ENCODE measurements around the gene PSMA1.

PSMA1 gene

DNA sequence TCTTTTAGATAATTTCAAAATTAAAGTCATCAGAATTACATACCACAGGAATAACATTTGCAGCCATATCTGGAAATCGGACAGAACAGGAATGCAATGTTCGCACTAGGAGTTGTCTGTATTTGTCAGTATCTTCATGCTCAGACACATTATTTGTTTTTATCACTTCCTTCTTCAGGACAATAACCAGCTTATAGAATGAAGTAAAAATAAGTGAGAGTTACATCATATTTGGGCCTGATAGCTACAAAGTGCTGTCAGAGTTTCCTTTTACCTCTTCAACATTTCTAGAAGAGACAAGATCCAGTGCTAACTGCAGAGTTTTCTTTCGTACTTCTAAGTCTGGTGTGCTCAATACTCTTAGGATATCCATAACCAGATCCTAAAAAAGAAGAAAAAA, 39.5 kb downstream of the PSMA1 start:
- no peak overlapping the region for H3K27ac Mint-ChIP-seq

DNA sequence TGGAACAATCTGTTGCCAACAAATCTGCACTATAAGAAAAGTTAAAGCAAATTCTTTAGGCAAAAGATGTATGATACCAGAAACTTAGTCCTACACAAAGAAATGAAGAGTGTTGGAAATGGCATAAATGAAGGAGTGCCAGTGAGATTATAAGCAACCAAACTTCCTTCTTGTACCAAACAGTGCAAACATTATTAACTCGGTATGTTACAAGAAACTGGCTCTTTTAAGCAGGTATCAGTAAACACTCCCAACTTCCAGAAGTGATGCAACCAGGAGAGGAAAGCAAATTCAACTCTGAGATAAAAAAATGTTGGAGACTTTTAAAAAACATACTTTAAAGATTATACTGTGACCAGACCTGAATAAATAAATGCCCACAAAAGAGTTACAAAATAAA, 49.1 kb downstream of the PSMA1 start:
- TF ChIP-seq, protein P1, sequence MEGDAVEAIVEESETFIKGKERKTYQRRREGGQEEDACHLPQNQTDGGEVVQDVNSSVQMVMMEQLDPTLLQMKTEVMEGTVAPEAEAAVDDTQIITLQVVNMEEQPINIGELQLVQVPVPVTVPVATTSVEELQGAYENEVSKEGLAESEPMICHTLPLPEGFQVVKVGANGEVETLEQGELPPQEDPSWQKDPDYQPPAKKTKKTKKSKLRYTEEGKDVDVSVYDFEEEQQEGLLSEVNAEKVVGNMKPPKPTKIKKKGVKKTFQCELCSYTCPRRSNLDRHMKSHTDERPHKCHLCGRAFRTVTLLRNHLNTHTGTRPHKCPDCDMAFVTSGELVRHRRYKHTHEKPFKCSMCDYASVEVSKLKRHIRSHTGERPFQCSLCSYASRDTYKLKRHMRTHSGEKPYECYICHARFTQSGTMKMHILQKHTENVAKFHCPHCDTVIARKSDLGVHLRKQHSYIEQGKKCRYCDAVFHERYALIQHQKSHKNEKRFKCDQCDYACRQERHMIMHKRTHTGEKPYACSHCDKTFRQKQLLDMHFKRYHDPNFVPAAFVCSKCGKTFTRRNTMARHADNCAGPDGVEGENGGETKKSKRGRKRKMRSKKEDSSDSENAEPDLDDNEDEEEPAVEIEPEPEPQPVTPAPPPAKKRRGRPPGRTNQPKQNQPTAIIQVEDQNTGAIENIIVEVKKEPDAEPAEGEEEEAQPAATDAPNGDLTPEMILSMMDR (IDR thresholded peaks at IDR 0.05), result no peak
- H3K36me3 Mint-ChIP-seq (ENCODE audit: low read depth), result peaks cover 78% of the 10 kb centered on the region
- no peaks in the 10 kb centered on the region for H3K27me3 Mint-ChIP-seq (ENCODE audit: low read depth, poor library complexity)
- no peaks in the 10 kb centered on the region for H3K4me1 Mint-ChIP-seq
- H3K9me3 Mint-ChIP-seq, result no peaks in the 10 kb centered on the region
- peak overlapping the region; percentile 95 for H3K27ac Mint-ChIP-seq
- no peak for DNase-seq
- H3K4me3 Mint-ChIP-seq, result no peak overlapping the region

More for the DNA sequence above, 39.5 kb downstream of the PSMA1 start:
- TF ChIP-seq, protein P1 (IDR thresholded peaks at IDR 0.05), result no peak
- H3K36me3 Mint-ChIP-seq (ENCODE audit: low read depth), result peaks cover 68% of the 10 kb centered on the region
- H3K27me3 Mint-ChIP-seq (ENCODE audit: low read depth, poor library complexity), result no peaks in the 10 kb centered on the region
- no peaks in the 10 kb centered on the region for H3K9me3 Mint-ChIP-seq
- DNase-seq, result no peak
- no peaks in the 10 kb centered on the region for H3K4me1 Mint-ChIP-seq
- H3K4me3 Mint-ChIP-seq, result no peak overlapping the region

DNA sequence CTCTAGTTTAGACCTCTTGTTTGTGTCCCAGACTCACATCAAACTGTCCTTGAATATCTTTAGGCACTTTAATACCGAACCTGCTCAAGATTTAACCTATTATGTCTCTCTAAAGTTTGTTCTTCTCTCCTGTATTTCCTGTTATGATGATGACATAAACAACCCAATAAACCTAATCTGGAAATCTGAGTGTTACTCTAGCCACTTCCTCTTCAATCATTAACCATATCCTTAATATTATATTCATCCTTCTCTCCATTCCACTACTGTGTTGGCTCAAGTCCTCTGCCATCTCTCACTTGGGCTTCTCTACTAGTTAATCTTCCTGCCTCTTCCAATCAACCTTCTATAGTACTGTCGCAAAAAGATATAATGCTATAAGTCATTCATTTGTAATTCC, 56.6 kb downstream of the PSMA1 start:
- no peaks in the 10 kb centered on the region for H3K9me3 Mint-ChIP-seq
- H3K27ac Mint-ChIP-seq, result no peak overlapping the region
- no peaks in the 10 kb centered on the region for H3K27me3 Mint-ChIP-seq (ENCODE audit: low read depth, poor library complexity)

DNA sequence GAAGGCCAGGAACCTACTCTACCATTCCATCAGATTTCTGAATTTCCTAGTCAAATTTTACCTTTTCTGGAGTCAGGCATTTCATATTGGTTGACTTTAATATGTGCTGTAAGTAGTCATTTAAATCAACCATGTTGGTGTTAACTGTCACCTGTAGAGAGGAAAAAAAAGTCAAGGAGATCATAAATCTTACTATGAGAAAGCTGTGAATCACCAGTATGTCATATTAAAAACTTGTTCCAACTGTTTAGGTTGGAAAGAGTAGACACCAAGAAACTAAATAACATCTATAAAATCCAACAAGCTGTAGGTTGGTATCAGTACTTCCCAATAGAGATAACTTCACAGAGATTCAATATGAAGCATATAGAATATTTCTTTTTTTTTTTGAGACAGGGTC, 60.0 kb downstream of the PSMA1 start:
- TF ChIP-seq, protein P1 (IDR thresholded peaks at IDR 0.05), result no peak
- peaks cover 52% of the 10 kb centered on the region for H3K36me3 Mint-ChIP-seq (ENCODE audit: low read depth)
- no peaks in the 10 kb centered on the region for H3K4me1 Mint-ChIP-seq
- H3K9me3 Mint-ChIP-seq, result no peaks in the 10 kb centered on the region
- no peak overlapping the region for H3K27ac Mint-ChIP-seq
- H3K4me3 Mint-ChIP-seq, result no peak overlapping the region
- DNase-seq, result no peak
- no peaks in the 10 kb centered on the region for H3K27me3 Mint-ChIP-seq (ENCODE audit: low read depth, poor library complexity)

More for the DNA sequence above, 56.6 kb downstream of the PSMA1 start:
- TF ChIP-seq, protein P1 (IDR thresholded peaks at IDR 0.05), result no peak
- H3K36me3 Mint-ChIP-seq (ENCODE audit: low read depth), result peaks cover 39% of the 10 kb centered on the region
- H3K4me1 Mint-ChIP-seq, result no peaks in the 10 kb centered on the region
- H3K4me3 Mint-ChIP-seq, result no peak overlapping the region
- DNase-seq, result no peak

- no peak overlapping the region for H3K27ac Mint-ChIP-seq
- TF ChIP-seq, protein P1 (IDR thresholded peaks at IDR 0.05), result no peak
- H3K27me3 Mint-ChIP-seq (ENCODE audit: low read depth, poor library complexity), result no peaks in the 10 kb centered on the region
- no peak for DNase-seq
- no peaks in the 10 kb centered on the region for H3K9me3 Mint-ChIP-seq
- H3K36me3 Mint-ChIP-seq (ENCODE audit: low read depth), result peaks cover 52% of the 10 kb centered on the region
- no peak overlapping the region for H3K4me3 Mint-ChIP-seq
- no peaks in the 10 kb centered on the region for H3K4me1 Mint-ChIP-seq
These were observed 61.8 kb downstream of the PSMA1 start for GRCh38 chr11:14458377-14458776.

GRCh38 chr11:14455648-14456430, 64.3 kb downstream of the PSMA1 start:
- Mint-ChIP-seq H3K36me3 (ENCODE audit: low read depth) (peaks cover 63% of the 10 kb centered on the region), H3K27me3 (ENCODE audit: low read depth, poor library complexity) (no peaks in the 10 kb centered on the region), H3K4me1 (no peaks in the 10 kb centered on the region), H3K4me3 (no peak overlapping the region), H3K9me3 (no peaks in the 10 kb centered on the region), H3K27ac (peak overlapping the region; percentile 76)
- TF ChIP-seq, protein P1 (IDR thresholded peaks at IDR 0.05), result no peak
- DNase-seq, result no peak

All from nephron progenitor cell (in vitro differentiated cells).